Measurements from ENCODE around the gene NUDT9. TPM values are rescaled to one million over a fixed set of nuclear protein-coding genes. Genes with fewer than 3 reads are reported as not detected.

Gene NUDT9
- total RNA-seq, 1 experiment from 2014 or later, result 17.6 TPM

DNA sequence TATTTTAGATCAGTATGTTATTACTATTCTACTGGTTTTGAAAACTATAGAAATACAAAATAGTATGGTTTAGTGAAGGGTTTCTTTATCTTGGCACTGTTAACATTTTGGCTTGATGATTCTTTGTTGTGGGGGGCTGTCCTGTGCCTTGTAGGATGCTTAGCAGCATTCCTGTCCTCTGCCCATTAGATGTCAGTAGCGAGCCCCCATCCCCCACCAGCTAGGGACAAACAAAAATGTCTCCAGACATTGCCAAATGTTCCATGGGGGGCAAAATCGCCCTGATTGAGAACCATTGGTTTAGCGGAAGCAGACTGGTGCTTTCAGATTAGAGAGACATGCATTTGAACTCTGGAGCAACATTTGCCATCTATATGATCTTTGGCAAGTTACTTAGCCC is 83.5 kb downstream of the NUDT9 start:
- ChIA-PET POLR2A (interaction anchor here (0.6 kb wide), 1 partner anchor 243 kb away, joined by 4 read pairs; no protein-coding TSS in a partner anchor), CTCF (interaction anchor here (0.7 to 0.9 kb wide), 3 partner anchors 28 to 1019 kb away, joined by 3 read pairs; no protein-coding TSS in a partner anchor)
- H3K4me3 Mint-ChIP-seq (ENCODE audit: unreplicated experiment), result no peak overlapping the region
- no TSS peak for BruUV-seq (replicated peaks)
- H3K27me3 Mint-ChIP-seq (ENCODE audit: insufficient read depth, unreplicated experiment), result no peaks in the 10 kb centered on the region
- H3K27ac Mint-ChIP-seq (ENCODE audit: low read depth, unreplicated experiment), result no peak overlapping the region
- TF ChIP-seq, protein P1, sequence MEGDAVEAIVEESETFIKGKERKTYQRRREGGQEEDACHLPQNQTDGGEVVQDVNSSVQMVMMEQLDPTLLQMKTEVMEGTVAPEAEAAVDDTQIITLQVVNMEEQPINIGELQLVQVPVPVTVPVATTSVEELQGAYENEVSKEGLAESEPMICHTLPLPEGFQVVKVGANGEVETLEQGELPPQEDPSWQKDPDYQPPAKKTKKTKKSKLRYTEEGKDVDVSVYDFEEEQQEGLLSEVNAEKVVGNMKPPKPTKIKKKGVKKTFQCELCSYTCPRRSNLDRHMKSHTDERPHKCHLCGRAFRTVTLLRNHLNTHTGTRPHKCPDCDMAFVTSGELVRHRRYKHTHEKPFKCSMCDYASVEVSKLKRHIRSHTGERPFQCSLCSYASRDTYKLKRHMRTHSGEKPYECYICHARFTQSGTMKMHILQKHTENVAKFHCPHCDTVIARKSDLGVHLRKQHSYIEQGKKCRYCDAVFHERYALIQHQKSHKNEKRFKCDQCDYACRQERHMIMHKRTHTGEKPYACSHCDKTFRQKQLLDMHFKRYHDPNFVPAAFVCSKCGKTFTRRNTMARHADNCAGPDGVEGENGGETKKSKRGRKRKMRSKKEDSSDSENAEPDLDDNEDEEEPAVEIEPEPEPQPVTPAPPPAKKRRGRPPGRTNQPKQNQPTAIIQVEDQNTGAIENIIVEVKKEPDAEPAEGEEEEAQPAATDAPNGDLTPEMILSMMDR (IDR thresholded peaks at IDR 0.05; ENCODE audit: unreplicated experiment), result no peak
- peaks cover 17% of the 10 kb centered on the region for H3K4me1 Mint-ChIP-seq (ENCODE audit: insufficient read depth, unreplicated experiment)
- H3K36me3 Mint-ChIP-seq (ENCODE audit: insufficient read depth, unreplicated experiment), result no peaks in the 10 kb centered on the region
- H3K9me3 Mint-ChIP-seq (ENCODE audit: unreplicated experiment), result no peaks in the 10 kb centered on the region
- intact Hi-C loops (cut with micrococcal nuclease), result no loop called here
- DNase-seq (ENCODE audit: unreplicated experiment), result no peak

DNA sequence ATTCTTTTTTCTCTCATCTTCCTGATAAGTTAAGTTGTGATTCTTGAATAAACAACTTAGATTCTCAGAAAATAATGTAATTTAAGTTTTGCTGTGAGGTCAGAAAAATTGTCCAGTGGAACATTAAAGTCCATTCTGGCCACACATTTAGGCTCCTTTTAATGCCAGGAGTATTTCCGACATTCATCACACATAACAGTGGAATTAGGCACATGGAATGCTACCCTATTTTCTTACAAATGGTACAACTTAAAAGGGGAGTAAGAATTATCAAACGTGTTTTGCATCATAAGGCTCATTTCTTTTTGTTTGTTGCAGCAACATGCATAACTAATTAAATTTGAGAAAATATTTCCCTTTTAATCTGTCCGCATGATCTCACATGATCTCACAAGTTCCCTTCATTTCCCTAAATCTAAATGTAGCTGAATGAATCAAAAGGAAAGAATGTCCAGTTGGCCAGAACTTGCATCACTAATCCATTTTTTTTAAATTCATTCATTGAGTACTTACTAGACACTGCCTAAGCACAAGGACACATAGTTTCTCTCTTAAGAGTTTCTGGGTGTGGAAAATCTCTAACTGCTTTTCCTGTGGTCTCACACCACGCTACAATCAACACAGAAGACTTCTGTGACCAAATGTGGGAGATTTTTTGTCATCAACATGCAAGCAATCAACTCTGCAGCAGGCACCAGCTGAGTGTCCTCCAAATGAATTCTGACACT is 84.8 kb downstream of the NUDT9 start:
- intact Hi-C loops (cut with micrococcal nuclease), result no loop called here
- no peak for DNase-seq (ENCODE audit: unreplicated experiment)
- TF ChIP-seq, protein P1 (IDR thresholded peaks at IDR 0.05; ENCODE audit: unreplicated experiment), result no peak
- ChIA-PET POLR2A (no interaction called here), CTCF (no interaction called here)
- Mint-ChIP-seq H3K4me3 (ENCODE audit: unreplicated experiment) (no peak overlapping the region), H3K27me3 (ENCODE audit: insufficient read depth, unreplicated experiment) (no peaks in the 10 kb centered on the region), H3K36me3 (ENCODE audit: insufficient read depth, unreplicated experiment) (no peaks in the 10 kb centered on the region), H3K4me1 (ENCODE audit: insufficient read depth, unreplicated experiment) (peaks cover 17% of the 10 kb centered on the region), H3K27ac (ENCODE audit: low read depth, unreplicated experiment) (no peak overlapping the region), H3K9me3 (ENCODE audit: unreplicated experiment) (no peaks in the 10 kb centered on the region)
- BruUV-seq (replicated peaks), result no TSS peak

Other genes starting within 250 kb of the NUDT9 start
- gene KLHL8, start 202.0 kb upstream of the NUDT9 start, total RNA-seq (2022), result 12.9 and 14.9 TPM in 2 replicates
- not detected in 2 replicates for gene HSD17B13, start 99.7 kb upstream of the NUDT9 start, total RNA-seq (2022)
- 4.3 and 4.8 TPM in 2 replicates for gene HSD17B11, start 31.4 kb upstream of the NUDT9 start, total RNA-seq (2022)
- not detected in 2 replicates for gene SPARCL1, start 106.8 kb downstream of the NUDT9 start, total RNA-seq (2022)
- not detected in 2 replicates for gene DSPP, start 186.0 kb downstream of the NUDT9 start, total RNA-seq (2022)
- gene DMP1, start 227.7 kb downstream of the NUDT9 start, total RNA-seq (2022), result not detected in 2 replicates